GM12878 (cell line): ENCODE measurements around the gene VIPR1.

Source experiments
- ATF3 ChIP-seq: IDR thresholded peaks from 2 replicates; pipeline ENCODE4 v1.6.1; 2011; ENCODE audit warnings: low read depth, mild to moderate bottlenecking, low read length, moderate library complexity, borderline replicate concordance; ENCODE audit errors: extremely low read depth
- CHD2 ChIP-seq: IDR thresholded peaks from 2 replicates; pipeline ENCODE4 v1.6.1; 2011; ENCODE audit warnings: low read depth, low read length, improper control_type of control experiment, borderline replicate concordance
- CREM ChIP-seq: IDR thresholded peaks from 2 replicates; pipeline ENCODE4 v1.6.1; 2014; ENCODE audit warnings: antibody characterized with exemption, low read depth
- CTCF ChIP-seq, 3 experiments: IDR thresholded peaks in 2 of 3; conservative IDR thresholded peaks in 1 of 3; 2 replicates each; pipeline ENCODE4 v1.5.1; 2011; ENCODE audit warnings: low read depth in 3 of 3, low read length in 3 of 3, mild to moderate bottlenecking in 3 of 3, control low read depth in 2 of 3, moderate library complexity in 2 of 3, inconsistent platforms in 1 of 3, mixed read lengths in 1 of 3; ENCODE audit not compliant: control insufficient read depth in 2 of 3, insufficient read depth in 1 of 3; ENCODE audit errors: extremely low read depth in 1 of 3
- EP300 ChIP-seq, 2 experiments: fragments of 150-350 bp in 1 of 2; IDR thresholded peaks; 2 replicates each; pipeline ENCODE4 v1.6.1; 2011 to 2012; ENCODE audit warnings: low read depth in 2 of 2, low read length in 2 of 2, borderline replicate concordance in 1 of 2, improper control_type of control experiment in 1 of 2, inconsistent platforms in 1 of 2; ENCODE audit not compliant: control insufficient read depth in 1 of 2
- ESRRA ChIP-seq: IDR thresholded peaks from 2 replicates; pipeline ENCODE4 v1.6.1; 2012; ENCODE audit warnings: mild to moderate bottlenecking, low read length, improper control_type of control experiment
- GABPA ChIP-seq: IDR thresholded peaks from 2 replicates; pipeline ENCODE4 v1.6.1; 2014; ENCODE audit warnings: antibody characterized with exemption, low read depth, mild to moderate bottlenecking, inconsistent platforms
- MYC ChIP-seq: IDR thresholded peaks from 2 replicates; pipeline ENCODE4 v1.6.1; 2011; ENCODE audit warnings: mild to moderate bottlenecking, low read length, moderate library complexity, inconsistent platforms; ENCODE audit not compliant: insufficient read depth, insufficient replicate concordance, insufficient read length, severe bottlenecking
- POLR2AphosphoS5 ChIP-seq: IDR thresholded peaks from 2 replicates; pipeline ENCODE4 v1.6.1; 2011; ENCODE audit warnings: mild to moderate bottlenecking, low read length, inconsistent platforms
- RB1 ChIP-seq: fragments of 450-650 bp; formaldehyde crosslinking; IDR thresholded peaks from 2 replicates; pipeline ENCODE4 v1.6.1; 2017; ENCODE audit warnings: mild to moderate bottlenecking, borderline replicate concordance
- SIN3A ChIP-seq: IDR thresholded peaks from 2 replicates; pipeline ENCODE4 v1.6.1; 2012; ENCODE audit warnings: low read depth, low read length, improper control_type of control experiment
- USF1 ChIP-seq: IDR thresholded peaks from 2 replicates; pipeline ENCODE4 v1.6.1; 2011; ENCODE audit warnings: borderline replicate concordance, low read depth, mild to moderate bottlenecking, moderate library complexity, mixed read lengths, low read length; ENCODE audit not compliant: insufficient read depth; ENCODE audit errors: extremely low read length
- YY1 ChIP-seq: IDR thresholded peaks from 2 replicates; pipeline ENCODE4 v1.6.1; 2011; ENCODE audit warnings: low read depth, mild to moderate bottlenecking, low read length

- TF ChIP-seq ESRRA (no peak), POLR2AphosphoS5 (no peak), ATF3 (no peak), SIN3A (no peak), GABPA (no peak), MYC (no peak), CTCF (IDR thresholded peaks at IDR 0.05 in 2 of 3, conservative IDR thresholded peaks at IDR 0.05 in 1 of 3; ENCODE audit: control insufficient read depth in 2 of 3, extremely low read depth in 1 of 3, insufficient read depth in 1 of 3, low read depth in 3 of 3, low read length in 3 of 3) (no peak), EP300 (IDR thresholded peaks at IDR 0.05; ENCODE audit: borderline replicate concordance in 1 of 2, control insufficient read depth in 1 of 2, low read depth in 2 of 2, low read length in 2 of 2) (no peak), USF1 (no peak), CREM (no peak), CHD2 (no peak), RB1 (no peak), YY1 (no peak)
Observed at GRCh38 chr3:42537350-42537749, 34.9 kb downstream of the VIPR1 start.
